ENCODE results near the gene PLXNA1.

The PLXNA1 gene

DNA sequence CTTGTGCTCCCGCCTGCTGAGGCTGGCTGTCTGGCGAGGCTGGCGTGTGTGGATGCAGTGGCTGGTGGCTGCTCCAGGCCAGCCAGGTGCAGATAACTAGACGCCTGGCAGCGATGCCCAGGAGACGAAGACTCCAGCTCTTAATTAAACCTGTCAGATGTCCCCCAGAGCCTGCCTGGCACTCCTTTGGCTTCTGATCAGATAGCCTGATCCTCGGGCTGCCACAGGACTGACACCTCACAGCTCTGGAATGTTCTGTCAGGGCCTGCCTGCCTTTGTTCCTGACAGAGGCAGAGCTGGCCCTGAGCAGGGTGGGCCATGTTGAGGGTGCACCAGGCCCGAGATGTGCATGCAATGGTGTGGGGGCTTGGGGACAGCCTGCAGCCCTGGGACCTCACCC lies 36.5 kb downstream of the PLXNA1 start:
- no peak for DNase-seq (ENCODE audit: low read depth)

DNA sequence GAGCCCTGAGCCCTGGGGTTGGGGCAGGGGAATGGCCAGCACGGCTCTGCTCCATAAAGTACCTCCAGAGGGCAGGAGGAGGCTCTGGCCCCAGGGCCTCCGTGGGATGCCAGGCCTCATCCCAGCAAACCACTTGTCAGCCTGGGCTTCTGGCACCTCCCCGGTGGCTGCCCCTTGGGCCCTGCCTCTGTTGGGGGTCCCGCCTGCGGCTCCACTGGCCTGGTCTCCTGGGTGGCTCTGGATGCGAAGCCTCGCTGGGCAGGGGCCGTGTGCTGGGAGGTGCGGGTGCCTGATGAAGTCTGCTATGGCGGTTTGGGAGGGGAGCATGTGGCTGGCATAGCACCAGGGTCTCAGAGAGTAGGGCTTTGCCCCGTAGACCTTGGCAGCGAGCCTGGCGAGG lies 37.6 kb downstream of the PLXNA1 start:
- no peak for DNase-seq (ENCODE audit: low read depth)

DNA sequence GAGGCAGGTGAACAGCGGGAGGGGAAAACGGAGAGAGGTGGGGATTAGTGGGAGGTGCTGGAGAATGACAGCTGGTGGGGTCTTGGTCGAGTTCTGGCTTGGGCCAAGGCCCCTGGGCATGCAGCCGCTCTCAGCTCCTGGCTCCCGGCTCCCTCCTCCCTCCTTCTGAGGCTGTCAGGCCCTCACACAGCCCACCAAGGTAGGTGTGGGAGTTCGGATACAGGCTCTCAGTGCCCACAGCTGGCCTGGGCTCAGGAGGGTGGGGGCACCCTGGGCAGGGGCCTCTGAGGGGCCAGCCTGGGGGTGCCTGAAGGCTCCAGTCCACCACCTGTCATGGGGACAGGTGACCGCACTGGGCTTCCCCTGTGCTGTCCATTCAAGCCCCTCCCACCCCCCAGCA lies 39.9 kb downstream of the PLXNA1 start:
- DNase-seq (ENCODE audit: low read depth), result no peak

DNA sequence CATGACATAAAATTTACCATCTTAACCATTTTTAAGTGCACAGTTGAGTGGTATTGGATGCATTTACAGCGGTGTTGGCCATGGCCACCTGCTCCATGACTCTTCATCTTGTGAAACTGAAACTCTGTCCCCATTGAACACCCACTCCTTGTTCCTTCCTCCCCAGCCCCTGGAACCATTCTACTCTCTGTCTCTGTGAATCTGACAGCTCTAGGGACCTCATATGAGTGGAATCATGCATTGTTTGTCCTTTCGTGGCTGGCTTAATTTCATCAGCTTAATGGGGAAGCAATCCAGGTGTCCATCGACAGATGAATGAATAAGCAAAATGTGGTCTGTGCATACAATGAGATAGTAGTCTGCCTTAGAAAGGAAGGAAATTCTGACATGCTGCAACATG lies 42.5 kb downstream of the PLXNA1 start:
- DNase-seq (ENCODE audit: low read depth), result no peak

DNA sequence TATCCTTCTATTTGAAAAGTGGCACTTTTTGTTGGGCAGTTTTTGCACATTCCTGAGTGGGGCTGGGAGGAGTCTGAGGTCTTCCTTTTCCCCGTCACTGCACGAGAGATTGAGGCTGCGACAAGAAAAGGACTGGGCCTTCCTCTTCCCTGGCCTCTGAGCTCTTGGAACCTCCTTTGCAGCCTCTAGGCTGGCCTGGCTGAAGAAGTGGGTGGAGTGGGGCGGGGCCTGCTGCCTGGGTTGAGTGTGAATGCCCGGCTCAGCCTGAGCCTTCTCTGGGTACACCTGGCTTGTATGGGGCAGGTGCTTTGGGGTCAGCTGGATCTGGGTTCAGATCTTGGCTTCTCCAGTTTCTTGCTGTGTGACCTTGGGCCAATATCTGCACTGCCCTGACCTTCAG lies 43.1 kb downstream of the PLXNA1 start:
- DNase-seq (ENCODE audit: low read depth), result no peak

DNA sequence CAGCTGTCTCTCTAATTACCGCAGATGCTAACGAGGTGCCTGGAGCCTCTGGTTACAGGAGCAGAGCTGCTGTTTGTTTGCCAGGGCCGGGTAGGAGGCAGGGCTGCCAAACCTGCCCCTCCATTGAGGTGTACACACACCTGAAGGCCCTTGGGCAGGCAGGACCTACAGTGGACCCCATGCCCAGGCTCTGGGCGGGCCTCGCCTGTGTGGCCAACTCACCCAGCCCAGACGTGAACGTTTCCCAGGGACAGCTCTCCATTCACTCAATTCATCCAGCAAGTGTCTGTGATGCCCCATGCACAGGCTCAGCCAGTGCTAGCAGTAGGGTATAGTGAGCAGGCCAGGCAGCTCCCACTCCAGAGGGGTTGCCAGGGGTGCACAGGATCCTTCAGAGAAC lies 43.7 kb downstream of the PLXNA1 start:
- DNase-seq (ENCODE audit: low read depth), result no peak

DNA sequence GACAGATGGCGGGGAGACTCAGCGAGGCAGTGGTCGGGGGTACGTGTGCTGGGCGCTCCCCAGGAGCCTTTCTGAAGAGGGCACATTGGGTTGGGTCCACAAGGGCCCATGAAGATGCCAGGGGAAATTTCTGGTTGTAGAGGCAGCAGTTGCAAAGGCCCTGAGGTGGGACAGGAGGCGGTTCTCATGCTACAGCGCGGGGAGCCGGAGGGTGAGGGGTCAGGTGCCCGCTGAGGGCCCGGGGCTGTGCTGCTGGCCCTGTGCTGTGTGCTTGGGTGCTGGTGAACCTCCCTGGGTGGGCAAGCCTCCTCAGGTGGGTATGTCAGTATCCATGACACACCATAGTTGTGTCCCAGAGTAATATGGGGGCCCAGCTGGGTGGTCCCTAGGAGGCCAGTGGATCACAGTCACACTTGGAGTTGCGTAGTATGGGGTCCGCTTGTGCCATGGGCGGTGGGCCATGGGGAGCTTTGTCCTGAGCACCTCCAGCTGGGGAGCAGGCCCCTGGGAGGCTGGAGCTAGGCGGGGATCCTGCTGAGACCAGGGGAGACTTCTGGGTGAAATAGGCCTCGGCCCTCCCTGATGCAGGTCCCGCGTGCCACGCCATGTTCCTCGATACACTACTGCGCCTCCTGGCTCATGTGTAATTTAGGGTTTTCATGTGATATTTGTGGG lies 44.3 kb downstream of the PLXNA1 start:
- no peak for DNase-seq (ENCODE audit: low read depth)

DNA sequence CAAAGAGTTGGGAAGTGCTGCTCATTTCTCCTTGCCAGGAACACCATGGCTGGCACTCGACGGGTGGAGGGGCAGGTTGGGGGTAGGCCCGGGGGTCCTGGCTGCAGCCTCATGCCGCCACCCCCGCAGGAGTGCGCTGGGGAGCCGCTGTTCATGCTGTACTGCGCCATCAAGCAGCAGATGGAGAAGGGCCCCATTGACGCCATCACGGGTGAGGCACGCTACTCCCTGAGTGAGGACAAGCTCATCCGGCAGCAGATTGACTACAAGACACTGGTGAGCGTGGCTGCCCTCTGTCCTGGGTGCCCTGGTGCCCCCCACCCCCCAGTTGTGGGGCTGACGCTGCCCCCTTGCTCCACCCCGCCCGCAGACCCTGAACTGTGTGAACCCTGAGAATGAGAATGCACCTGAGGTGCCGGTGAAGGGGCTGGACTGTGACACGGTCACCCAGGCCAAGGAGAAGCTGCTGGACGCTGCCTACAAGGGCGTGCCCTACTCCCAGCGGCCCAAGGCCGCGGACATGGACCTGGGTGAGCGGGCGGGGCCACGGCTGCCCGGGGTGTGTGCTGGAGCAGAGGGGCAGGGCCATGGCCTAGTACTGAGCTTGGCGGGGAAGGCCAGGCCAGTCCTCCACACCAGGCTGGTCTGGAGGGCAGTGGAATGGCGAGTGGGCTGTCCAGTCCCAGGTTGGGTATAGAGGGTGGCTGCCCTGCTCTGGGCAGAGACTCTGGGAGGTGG lies 45.1 kb downstream of the PLXNA1 start:
- DNase-seq (ENCODE audit: low read depth), result no peak

DNA sequence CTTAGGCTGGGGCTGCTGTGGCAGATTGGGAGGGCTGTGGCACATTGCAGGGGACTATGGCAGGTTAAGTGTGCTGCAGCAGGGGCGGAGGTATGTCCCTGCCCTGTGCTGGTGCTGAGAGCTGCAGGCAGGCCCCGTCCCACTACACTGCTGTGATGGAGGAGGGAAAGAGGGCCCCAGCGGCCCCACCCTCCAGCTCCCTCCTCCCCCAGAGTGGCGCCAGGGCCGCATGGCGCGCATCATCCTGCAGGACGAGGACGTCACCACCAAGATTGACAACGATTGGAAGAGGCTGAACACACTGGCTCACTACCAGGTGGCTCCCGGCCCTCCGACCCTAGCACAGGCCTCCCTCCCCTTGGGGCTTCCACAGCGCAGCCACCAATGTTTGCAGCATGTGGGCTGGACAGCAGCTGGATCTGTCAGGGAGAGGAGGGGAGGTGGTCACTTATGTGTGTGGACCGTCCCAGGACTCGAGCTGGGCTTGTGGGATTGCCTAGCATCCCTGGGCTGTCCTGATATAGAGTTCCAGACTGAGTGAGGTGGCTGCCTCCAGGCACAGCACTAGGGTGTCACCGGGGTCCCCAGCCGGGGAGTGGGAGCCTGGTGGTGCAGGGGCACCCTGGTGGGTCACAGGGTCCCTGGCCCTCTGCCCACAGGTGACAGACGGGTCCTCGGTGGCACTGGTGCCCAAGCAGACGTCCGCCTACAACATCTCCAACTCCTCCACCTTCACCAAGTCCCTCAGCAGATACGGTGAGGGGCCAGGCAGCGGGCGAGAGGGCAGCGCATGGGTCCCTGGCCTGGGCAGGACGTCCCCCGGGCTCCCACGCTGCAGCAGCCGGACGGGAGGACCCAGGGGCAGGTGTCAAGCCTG lies 46.1 kb downstream of the PLXNA1 start:
- DNase-seq (ENCODE audit: low read depth), result no peak

DNA sequence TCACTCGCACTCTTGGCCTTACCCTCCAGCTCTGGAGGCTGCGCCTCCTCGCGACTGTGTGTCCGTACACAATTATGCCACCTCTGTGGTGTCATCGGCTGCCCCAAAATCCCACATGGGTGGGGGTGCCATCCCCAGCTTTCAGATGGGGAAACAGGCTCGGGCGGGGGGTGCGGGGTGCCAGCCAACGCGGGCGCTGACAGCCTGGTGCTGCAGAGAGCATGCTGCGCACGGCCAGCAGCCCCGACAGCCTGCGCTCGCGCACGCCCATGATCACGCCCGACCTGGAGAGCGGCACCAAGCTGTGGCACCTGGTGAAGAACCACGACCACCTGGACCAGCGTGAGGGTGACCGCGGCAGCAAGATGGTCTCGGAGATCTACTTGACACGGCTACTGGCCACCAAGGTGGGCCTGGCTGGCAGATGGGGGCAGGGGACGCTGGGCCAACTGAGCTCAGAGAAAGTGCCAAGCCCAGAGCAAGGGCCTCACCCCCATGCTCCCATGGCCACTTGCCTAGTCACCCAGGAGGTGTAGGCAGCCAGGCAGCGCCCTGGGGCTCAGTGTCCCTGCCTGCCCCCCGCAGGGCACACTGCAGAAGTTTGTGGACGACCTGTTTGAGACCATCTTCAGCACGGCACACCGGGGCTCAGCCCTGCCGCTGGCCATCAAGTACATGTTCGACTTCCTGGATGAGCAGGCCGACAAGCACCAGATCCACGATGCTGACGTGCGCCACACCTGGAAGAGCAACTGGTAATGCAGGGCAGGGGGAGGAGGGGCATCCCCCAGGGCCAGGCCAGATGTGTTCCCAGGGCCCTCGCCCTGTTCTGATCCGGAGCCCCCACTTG lies 47.0 kb downstream of the PLXNA1 start:
- no peak for DNase-seq (ENCODE audit: low read depth)

DNA sequence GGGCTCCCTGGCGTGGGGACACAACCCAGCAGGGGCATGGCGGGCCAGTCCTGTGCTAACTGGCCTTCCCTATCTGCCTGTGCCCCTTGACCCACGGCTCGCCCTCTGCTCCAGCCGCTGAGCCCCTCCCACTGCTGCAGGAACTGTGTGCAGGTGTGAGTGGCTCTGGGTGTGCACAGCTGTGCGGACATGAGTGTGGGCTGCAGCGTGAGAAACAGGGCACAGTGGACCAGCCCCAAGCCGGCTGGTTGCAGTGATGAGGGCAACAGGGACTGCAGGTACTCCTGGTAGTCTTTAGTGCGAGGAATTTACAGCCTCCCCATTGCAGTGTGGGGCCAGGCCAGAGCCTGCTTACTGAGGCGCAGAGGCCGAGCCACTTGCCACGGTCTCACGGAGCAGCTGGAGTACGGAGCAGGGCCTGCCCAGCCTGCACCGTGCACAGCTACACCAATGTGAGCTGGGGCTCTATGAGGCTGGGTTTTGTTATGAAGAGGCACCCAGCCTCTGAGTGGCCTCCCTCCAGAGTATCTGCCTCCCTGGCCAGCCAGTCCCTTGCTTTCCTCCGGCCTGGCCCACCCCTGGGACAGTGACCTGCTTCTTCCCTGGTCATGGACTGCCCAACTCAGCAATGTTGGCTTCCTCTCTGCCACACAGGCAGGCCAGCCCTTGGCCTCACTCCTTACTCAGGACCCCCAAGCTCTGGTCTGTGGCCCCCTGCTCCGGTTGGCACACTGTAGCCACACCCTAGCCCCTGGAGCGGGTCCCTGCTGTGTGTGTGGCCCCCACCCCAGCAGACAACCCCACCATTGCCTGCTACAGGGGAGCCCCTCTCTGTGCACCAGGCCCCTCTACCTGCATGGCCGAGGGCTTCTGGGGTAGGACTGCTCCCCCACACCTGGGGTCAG lies 47.8 kb downstream of the PLXNA1 start:
- no peak for DNase-seq (ENCODE audit: low read depth)

DNA sequence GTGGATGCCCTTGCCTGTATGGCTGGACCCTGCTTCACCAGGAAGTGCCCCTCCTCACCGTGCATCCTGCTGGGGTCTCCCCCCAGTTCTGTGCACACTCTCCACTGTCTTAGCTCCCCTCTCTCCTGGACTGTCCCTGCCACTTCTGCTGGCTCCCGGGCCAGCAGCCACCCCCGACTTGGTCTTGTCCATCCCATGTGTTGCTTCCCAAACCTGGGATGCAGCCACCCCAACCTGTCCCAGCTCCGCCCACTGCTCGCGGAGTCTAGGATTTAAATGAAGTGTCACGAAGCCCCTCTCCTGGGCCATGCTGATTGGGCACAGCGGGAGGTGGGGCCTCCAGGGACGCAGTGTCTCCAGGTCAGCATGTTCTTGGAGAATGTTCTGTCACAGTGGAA lies 48.5 kb downstream of the PLXNA1 start:
- DNase-seq (ENCODE audit: low read depth), result no peak

DNA sequence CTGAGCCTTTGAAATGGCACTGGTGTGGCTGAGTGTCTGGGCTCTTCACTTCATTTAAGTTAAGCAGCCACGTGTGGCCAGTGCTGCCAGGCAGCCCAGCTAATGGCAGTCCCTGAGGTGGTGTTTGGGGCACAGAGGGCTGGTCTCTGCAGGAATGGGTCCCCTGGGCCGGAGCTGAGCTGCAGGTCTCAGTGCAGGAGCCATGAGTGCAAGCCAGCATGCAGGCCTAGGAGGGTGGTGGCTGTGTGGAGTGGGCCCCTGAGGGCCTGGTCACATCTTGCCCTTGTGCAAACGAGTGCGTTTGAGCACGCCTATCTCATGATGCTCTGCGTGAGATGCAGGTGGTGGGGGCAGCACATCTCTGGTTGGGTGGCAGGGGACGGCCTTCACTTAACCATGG lies 48.9 kb downstream of the PLXNA1 start:
- no peak for DNase-seq (ENCODE audit: low read depth)

DNA sequence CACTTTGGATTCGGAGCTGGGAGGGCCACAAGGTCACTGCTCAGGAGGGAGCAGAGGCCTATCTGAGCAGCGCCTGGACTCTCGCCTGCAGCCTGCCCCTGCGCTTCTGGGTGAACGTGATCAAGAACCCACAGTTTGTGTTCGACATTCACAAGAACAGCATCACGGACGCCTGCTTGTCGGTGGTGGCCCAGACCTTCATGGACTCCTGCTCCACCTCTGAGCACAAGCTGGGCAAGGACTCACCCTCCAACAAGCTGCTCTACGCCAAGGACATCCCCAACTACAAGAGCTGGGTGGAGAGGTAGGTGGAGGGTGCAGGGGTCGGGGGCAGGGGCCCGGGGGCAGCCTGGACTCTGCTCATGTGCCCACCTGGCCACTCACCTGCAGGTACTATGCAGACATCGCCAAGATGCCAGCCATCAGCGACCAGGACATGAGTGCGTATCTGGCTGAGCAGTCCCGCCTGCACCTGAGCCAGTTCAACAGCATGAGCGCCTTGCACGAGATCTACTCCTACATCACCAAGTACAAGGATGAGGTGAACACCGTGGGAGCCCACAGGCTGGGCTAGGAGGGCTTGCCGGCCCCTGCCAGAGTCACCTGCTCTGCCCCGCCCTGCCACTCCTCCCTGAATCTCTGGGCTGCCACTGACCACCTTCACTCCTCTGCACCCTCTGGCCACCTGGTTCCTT lies 49.5 kb downstream of the PLXNA1 start:
- no peak for DNase-seq (ENCODE audit: low read depth)
